COLO668 (cell line): Measurements from ENCODE around the gene ADAMTS18.
"Not testable (repeated sequence)": the region's sequence is repeated elsewhere in the genome, so short reads cannot be mapped to it uniquely, and the experiment has no call there.

ENCODE experiments used
- DNase-seq: peaks from one replicate; lab custom pipeline; 2025; ENCODE audit not compliant: unreplicated experiment; lab: John Stamatoyannopoulos, UW

Gene ADAMTS18

DNA sequence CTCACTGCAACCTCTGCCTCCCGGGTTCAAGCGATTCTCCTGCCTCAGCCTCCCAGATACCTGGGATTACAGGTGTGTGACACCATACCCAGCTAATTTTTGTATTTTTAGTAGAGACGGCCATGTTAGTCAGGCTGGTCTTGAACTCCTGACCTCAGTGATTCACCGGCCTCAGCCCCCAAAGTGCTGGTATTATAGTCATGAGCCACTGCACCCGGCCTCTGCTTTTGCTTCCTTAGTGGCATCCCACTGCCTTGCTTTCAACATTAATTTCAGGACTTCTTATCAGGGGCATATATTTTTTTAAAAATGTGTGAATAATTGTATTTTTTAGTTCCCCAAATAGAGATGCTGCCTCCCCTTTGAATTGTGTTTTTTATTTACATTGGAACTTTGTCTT is 136.8 kb downstream of the ADAMTS18 start:
- DNase-seq, result no peak

DNA sequence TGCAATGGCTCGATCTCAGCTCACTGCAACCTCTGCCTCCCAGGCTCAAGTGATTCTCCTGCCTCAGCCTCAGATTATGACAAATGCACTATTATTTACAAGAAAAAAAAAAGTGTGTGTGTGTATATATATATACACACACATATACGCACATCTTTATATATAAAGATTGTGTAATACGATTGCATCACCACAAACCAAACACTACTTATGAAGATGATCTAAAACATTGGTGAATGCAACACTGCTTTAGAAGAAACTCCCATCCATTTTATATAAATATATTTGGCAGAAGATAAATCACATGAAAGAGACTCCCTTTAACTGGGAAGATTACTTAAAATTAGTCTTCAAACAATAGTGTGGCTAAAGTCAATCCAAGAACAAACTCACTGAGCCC is 138.9 kb downstream of the ADAMTS18 start:
- DNase-seq, result no peak

DNA sequence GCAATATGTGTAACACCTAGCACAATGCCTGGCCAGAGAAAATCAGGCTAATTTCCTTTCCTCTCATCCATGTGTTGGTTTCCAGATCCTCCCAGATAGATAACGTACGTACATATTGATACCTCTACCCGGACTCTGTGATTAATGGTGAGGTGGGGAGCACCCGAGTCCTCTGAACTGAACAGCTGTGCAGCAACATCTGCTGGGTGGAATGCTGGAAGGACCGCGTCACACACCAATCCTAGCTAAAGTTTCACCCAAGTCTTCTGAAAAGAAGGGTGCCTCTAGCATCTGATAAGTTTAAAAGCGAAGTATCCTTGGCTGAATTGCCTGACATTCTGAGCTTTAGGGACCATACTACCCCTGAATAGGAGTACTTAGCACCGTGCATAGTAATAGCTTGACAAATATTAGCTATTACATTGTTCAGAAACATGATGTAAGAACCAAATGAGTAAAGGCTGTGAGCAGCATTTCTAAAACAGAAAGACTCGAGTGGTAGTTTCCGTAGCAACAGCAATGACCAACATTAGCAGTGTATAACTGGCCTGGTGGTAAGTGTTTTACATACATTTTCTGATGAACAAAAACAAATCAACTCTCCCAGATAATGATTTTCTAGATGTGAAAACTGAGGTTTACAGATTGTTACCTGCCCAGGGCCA is 144.3 kb downstream of the ADAMTS18 start:
- peak; percentile 50 for DNase-seq

DNA sequence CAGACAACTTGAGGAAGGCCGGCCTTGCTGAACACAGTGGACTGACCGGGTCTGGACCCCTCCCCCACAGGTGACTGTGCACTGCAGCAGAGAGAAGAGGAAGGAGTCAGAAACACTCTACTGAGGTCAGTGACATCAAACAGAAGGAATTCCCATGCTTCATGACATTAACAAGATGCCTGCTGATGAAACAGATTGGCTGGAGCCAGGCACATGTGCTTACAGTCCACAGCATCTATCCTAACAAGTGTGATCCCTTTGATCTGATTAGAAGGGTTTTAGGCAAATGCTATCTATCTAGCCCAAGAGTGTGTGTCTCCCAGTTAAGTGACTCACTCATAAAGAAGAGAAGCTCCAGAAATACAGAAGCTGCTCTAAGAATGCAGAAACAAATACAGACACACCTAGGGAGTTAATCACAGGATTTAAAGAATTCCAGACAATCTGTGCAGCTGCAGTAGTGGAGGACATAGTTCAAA is 145.5 kb downstream of the ADAMTS18 start:
- DNase-seq, result no peak

DNA sequence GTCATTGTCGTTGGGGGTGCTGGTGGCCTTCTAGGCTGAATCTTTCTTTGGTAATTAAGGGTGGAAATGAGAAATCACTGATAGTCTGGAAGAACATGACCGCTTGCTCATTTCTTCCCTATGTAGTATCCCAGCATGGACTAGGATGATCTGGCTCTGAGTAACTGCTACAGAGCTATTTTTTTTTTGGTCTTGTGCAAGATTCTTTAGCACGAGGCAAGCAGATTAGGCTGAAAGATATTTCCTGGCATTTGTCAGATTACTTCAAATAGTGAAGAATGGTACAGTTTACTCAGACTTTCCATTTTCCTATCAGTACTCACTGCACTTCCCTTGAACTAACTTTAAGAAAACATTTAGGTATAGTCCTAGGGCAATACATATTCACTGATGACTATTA is 146.6 kb downstream of the ADAMTS18 start:
- no peak for DNase-seq

DNA sequence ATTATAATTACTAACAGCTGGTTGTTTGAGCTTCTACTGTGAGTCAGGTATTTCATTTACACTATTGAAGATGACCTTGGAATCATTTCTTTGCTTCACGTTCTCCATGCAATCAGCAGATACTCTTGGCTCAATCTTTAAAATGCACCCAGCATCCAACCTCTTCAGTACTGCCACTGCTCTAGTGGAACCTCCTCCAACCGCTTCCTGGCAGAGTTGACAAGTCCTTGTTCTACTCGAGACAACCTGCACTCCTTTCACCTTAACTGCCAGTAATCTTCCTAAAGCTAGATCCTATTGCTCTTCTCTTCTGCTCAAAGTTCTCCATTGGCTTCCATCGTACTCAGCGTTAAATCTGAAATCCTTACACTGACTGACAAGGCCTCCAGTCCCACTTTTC is 149.2 kb downstream of the ADAMTS18 start:
- DNase-seq, result no peak

DNA sequence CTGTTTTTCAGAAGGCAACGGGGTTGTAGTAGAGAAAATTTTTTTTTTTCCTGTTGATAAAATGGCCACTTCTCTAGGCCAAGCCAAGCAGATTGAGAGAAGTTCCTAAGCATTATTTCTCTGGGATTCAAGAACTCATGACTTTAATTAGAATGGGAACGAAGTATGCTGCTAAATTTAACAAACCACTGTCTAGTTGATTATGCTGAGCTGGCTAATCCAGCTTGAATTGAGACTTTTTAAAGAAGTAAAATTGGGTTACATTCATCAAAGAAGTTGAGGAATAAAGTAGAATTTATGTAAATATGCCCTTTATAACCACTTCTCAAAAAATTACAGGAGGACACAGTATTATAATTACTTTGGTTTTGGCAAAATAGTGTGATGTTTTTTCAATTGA is 152.5 kb downstream of the ADAMTS18 start:
- no peak for DNase-seq

DNA sequence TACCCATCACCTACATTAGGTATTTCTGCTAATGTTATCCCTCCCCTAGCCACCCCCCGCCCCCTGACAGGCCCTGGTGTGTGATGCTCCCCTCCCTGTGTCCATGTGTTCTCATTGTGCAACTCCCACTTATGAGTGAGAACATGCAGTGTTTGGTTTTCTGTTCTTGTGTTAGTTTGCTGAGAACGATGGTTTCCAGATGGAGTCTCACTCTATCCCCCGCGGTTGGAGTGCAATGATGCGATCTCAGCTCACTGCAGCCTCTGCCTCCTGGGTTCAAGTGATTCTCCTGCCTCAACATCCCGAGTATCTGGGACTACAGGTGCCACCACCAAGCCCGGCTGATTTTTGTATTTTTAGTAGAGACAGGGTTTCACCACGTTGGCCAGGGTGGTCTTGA is 155.5 kb downstream of the ADAMTS18 start:
- not testable (repeated sequence) for DNase-seq

DNA sequence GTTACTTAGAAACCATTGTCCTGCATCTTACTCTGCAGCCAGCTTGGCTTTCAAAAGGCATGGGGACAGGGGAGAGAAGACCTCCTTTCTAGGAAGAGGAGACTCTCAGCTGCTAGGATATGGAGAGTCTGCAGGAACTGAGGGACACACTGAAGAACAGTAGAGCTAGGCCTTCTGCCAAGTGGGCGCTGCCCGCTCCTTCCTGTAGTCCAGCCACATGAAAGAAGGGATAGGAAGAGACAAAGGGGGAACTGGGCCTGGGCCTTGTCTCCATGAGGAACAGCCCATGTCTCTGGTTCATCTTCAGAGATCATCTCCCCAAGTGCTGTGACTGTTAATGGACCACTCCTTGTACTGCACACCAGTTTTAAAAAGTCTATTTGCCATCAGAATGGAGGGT is 157.3 kb downstream of the ADAMTS18 start:
- no peak for DNase-seq

DNA sequence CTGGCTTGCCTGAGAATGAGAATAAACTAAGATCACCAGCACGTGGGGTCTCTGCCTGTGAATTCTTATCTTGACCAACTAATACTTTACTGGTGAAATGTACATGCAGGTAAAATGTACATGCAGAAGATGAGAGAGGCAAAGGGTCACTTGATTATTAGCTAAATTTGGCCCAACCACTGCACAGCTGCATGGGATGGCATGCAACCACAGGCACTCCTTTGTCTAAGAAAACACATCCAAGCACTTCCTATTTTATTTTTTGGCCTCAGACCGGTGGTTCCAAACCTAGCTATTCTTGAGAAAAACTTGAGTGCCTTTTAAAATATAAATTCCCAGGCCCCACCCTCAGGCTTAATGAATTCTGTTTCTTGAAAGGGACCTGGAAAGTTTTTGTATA is 157.7 kb downstream of the ADAMTS18 start:
- no peak for DNase-seq

DNA sequence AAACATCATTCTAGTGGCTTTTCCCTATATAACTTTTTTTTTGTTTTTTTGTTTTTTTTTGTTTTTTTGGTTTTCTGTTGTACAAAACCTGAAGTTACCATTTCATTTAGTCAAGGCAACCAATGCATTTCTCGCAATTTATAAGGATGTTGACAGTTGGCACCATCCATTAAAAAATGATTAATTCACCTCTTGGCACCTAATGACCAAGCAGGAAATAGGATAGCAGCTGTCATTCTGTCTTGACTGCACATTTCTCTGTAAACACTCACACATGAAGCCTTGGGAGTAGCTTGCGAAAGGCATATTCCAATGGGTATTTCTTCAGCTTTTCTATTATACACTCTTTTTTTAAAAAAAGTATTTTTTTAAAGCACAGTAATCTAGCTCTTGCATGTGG is 158.2 kb downstream of the ADAMTS18 start:
- no peak for DNase-seq

DNA sequence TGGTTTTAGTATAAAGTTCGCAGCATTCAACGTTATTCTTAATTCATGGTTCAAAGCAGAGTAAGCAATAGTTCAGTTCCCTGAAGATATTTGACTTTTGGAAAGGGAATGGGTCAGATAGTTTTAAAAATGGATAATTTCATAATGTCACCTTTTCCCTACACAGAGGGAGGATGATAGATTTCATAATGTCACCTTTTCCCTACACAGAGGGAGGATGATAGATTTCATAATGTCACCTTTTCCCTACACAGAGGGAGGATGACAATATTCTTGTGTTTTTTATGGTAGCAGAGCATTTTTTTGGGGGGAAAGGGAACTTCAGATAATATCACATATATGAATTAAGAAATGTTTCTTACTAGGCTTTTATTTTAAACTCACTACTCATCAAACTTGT is 159.5 kb downstream of the ADAMTS18 start:
- not testable (repeated sequence) for DNase-seq

DNA sequence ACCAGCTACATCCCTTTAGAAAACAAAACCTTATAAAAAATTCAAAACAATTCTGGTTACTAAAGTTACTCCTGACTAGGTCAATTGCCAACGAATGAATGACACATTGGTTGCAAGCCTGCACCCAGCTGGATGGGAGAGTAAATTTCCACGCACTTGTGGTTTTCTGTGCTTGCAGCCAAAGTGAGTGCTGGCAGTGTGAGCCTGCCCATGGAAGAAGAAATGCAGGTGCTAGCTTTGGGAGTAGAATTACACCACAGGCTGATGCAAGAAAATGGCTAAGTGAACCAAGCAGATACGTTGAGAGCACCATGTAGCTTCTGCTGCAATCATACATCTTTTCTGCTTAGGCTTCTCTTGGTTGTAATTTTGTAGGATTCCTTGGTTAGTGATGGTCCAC is 161.0 kb downstream of the ADAMTS18 start:
- DNase-seq, result no peak

DNA sequence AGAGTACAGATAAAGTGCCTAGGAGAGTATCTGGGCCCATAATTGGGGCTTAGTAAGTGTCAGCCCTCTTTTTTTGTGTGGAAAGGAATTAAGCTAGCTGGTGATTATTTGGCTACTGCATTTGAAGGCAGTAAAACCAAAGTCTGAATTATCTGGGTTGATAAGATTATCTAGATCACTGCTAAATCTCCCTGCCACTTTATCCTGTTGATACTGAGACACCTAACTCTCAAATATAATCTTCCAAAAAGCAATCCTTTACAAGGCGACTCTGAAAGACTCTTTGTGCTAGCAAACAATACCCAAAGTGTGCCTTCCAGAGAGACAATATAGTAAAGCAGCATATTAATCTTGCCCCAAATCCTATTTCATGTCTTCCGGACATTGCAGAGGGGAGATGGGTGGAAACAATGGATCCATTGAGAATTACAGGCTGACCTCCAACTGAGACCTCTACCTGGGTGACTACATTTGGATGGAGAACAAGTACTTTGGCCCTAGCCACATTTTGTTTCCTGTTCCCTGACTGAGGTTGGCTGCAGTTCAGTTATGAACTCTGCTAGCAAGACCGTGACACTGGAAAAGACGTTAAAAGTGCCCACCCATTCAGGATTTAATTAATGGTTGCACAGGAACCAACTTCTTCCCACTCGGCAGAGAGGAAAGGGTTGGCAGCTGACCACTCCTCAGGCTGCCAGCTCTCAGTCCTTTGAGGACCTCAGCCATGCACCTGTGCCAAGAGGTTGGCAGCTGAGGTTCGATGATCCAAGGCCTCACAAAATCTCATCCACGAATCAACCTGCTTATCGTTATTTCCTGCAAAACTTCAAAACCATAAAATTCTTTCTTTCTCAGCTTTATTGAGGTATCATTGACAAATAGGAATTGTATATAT is 163.1 kb downstream of the ADAMTS18 start:
- no peak for DNase-seq

DNA sequence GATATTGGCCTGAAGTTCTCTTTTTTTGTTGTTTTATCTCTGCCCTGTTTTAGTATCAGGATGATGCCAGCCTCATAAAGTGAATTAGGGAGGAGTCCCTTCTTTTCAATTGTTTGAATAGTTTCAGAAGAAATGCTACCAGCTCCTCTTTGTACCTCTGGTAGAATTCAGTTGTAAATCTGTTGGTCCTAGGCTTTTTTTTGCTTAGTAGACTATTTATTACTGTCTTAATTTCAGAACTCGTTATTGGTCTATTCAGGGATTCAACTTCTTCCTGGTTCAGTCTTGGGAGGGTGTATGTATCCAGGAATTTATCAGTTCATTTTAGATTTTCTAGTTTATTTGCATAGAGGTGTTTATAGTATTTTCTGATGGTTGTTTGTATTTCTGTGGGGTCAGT is 168.6 kb downstream of the ADAMTS18 start:
- not testable (repeated sequence) for DNase-seq

DNA sequence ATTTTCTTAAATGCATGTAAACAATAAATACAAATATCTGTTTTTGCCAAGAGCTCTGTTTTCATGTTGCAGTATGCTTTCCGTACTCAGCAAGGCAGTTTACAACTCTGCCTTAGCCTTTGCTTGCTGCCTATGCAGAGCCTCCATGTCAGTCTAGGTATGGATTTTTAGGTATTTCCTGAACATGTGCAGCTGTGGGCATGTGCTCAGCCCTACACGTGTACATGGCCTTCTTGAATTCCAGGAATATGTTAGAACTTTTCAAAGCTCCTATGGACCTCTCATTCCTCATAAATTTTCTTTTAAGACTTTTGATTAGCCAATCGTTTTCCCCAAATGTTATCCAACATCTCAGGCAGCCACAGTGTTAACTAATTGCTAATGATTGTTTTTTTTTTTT is 171.9 kb downstream of the ADAMTS18 start:
- DNase-seq, result no peak

DNA sequence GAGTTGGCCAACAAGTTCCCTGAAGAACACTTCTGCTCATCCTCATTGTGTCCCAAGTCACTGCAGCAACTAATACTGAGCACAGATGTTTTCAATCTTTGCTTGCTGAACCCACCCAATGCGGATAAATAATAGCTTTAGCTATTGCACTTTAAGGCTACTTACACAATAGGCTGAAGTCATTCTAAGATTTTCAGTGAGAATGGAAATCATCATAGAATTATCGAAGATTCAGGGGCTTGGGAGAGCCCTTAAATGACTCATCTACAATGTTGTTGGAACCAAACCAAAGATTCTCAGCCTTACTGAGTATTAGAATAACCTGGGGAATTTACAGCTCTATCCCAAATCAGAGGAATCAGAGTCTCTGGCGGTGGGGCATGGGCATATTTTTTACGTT is 184.4 kb downstream of the ADAMTS18 start:
- DNase-seq, result no peak

DNA sequence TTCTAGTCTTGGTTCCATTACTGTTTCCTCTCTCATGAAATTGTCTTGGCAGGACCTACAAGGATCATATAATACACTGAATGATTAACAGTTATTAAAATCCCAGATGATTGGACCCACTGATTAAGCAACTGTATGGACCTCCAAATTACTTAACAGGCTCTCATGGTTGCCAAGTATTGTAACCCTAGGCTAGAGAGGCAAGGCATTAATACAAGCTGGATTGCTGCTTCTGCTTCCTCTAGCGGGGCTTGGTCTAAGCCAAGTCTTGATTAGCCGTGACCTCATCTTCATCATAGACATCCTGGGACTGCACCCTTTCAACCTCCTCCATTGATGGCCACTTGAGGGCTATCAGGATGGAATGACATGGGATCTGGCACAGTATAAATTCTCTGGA is 188.7 kb downstream of the ADAMTS18 start:
- DNase-seq, result no peak

DNA sequence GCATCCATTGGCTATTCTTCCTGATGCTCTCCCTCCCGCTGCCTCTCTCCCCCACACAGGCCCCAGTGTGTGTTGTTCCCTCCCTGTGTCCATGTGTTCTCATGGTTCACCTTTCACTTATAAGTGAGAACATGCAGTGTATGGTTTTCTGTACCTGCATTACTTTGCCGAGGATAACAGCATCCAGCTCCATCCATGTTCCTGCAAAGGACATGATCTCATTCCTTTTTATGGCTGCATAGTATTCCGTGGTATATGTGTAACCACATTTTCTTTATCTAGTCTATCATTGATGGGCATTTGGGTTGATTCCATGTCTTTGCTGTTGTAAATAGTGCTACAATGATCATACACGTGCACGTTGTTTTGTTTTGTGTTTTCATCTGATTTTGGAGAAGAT is 192.4 kb downstream of the ADAMTS18 start:
- not testable (repeated sequence) for DNase-seq

DNA sequence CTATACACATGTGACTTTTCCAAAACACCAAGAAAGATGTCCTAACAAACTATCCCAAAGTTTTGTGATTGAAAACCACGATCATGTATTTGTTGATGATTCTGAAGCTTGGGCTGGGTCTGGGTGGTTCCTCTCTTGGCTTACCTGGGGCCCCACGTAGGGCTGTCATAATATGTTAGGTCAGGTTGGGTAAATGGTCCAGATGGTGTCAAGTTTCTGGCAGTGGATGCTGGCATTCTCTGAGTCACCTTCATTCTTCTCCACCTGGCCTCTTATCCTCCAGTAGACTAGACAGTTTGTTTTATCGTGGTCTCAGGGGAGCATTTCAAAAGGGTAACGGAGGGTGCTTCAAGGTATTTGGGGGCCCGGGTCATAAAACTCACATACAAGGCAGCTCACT is 196.2 kb downstream of the ADAMTS18 start:
- peak; percentile 67 for DNase-seq

DNA sequence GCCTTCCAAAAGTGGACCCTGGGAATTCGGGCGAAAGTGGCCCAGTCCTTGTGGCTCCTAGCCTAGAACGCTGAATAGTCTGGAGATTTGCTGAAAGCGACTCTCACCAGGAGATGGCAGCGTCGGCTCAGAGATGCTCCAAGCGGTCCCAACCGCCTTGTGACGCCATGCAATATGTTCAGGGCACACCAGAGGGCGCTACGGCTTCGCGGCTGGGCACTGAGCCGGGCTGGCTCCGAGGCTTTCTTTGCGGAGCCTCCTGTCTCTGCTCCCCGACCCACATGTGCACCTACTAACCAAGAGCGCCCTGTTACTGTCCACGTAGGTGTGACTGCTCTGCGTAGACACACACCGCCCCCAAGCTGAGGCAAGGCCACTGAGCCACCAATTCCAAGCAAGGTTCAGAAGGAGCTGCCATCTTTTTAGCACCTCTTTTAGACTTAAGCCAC is 198.7 kb downstream of the ADAMTS18 start:
- DNase-seq, result peak; percentile 88

DNA sequence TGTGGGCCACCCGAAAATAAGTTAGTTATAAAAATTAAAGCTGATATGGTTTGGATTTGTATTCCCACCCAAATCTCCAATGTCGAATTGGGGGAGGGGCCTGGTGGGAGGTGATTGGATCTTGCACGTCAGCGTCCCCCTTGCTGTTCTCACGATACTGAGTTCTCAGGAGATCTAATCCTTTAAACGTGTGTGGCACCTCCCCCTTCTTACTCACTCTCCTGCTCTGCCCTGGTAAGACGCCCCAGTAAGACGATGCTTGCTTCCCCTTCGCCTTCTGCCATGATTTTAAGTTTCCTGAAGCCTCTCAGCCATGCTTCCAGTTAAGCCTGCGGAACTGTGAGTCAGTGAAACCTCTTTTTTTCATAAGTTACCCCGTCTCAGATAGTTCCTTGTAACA is 200.2 kb downstream of the ADAMTS18 start:
- DNase-seq, result no peak
